SIG-M5 treated with dmso at 0.1 percent for 504 hours (cell line): Measurements from ENCODE around the gene ZNF397.

Source experiments
- DNase-seq: peaks from one replicate; lab custom pipeline; 2025; ENCODE audit not compliant: unreplicated experiment; lab: John Stamatoyannopoulos, UW

Gene ZNF397

GRCh38 chr18:35245719-35246317 is 5.0 kb downstream of the ZNF397 start:
- DNase-seq, result no peak

- no peak for DNase-seq
Observed at GRCh38 chr18:35246831-35247230, 6.0 kb downstream of the ZNF397 start.

DNA sequence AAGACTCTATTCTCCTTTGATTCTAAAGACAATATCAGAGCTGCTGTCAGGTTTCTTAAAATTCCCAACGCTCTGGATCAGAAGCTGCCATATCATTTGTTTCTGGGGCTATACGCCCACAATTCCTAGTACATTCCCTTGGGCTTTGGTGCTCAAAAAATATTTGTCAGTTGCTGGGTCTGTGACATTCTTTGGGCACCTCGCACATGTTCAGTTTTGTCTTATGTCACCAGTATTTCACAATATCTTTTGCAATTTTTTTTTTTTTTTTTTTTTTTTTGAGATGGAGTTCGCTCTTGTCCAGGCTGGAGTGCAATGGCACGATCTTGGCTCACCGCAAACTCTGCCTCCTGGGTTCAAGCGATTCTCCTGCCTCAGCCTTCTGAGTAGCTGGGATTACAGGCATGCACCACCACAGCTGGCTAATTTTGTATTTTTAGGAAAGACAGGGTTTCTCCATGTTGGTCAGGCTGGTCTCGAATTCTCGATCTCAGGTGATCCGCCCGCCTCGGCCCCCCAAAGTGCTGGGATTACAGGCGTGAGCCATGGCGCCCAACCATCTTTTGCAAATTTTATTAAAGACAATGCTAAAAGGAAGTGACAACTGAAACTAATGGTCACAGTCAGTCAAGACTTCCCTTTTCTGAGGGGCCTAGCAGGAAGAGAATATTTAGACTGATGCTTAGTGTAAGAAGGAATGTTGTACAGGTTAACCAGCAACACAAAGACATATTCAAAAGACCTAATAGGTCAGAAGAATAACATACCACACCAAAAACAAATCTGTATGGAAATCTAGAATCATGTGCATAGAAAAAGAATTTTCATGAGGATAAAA is 6.8 kb downstream of the ZNF397 start:
- peak; percentile 26 for DNase-seq

GRCh38 chr18:35248429-35248828 is 7.6 kb downstream of the ZNF397 start:
- DNase-seq, result no peak

GRCh38 chr18:35252466-35252865 is 11.6 kb downstream of the ZNF397 start:
- DNase-seq, result no peak

- DNase-seq, result no peak
Observed at GRCh38 chr18:35253655-35254287, 12.9 kb downstream of the ZNF397 start.

- no peak for DNase-seq
Observed at GRCh38 chr18:35256947-35257346, 16.1 kb downstream of the ZNF397 start.

GRCh38 chr18:35264409-35264808 is 23.6 kb downstream of the ZNF397 start:
- no peak for DNase-seq

DNA sequence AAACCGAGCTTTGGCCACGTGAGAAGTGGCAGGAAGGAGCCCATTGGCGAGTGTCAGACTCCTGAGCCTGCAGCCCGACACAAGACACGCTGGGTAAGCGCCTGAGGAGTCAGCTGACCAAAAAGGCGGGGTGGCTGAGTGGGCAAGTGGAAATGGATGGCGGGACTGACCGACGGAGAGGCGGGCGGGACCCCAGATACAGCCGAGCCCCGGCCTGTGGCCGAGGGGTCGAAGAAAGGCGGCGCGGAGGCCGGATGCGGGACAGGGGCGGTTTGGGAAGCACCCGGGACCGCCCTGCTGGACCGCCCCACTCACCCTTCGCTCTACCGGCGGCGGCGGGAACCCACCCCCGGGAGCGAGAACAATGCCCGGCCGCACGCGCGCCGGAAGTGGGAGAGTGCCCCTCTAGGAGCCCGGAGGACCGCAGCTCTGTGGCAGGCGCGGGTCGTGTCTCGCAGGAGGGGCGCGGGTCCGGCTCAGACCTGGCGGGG is 26.4 kb downstream of the ZNF397 start:
- no peak for DNase-seq

- no peak for DNase-seq
Observed at GRCh38 chr18:35267809-35268208, 27.0 kb downstream of the ZNF397 start.

- peak; percentile 38 for DNase-seq
Observed at GRCh38 chr18:35268821-35269220, 28.0 kb downstream of the ZNF397 start.

GRCh38 chr18:35271656-35272055 is 30.8 kb downstream of the ZNF397 start:
- DNase-seq, result no peak

DNA sequence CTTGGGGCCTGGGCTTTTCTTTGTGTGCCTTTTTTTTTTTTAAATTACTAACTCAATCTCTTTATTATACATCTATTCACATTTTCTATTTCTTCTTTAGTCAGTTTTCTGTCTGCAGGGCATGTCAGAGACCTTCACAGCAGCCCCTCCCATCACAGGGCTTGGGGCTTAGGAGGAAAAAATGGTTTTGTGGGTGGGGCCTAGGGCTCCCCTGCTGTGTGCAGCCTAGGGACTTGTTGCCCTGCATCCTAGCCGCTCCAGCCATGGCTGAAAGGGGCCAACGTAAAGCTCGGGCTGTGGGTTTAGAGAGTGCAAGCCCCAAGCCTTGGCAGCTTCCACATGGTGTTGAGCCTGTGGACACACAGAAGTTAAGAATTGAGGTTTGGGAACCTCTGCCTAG is 35.4 kb downstream of the ZNF397 start:
- no peak for DNase-seq

GRCh38 chr18:35277633-35278032 is 36.8 kb downstream of the ZNF397 start:
- DNase-seq, result no peak

- DNase-seq, result no peak
Observed at GRCh38 chr18:35278085-35278484, 37.3 kb downstream of the ZNF397 start.

- no peak for DNase-seq
Observed at GRCh38 chr18:35278969-35279368, 38.1 kb downstream of the ZNF397 start.

DNA sequence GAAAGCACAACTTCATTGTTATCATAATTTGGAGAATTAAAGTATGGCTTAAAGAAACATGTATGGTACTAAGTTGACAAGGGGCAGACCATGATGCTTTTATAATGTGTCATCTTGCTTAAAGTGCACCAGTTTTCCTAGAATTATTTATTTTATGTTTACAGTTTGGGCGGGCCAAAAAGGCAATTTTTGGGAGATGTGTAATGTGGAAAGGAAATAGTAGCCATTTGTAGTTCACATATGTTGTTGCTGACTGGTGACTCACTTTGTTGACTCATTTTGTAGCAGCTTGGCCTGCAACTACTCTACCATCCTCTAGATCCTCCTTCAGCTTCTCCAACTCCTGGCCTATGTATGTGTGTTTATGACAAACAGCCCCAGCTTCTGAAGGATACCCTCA is 41.5 kb downstream of the ZNF397 start:
- DNase-seq, result no peak

- DNase-seq, result no peak
Observed at GRCh38 chr18:35283923-35284794, 43.3 kb downstream of the ZNF397 start.

DNA sequence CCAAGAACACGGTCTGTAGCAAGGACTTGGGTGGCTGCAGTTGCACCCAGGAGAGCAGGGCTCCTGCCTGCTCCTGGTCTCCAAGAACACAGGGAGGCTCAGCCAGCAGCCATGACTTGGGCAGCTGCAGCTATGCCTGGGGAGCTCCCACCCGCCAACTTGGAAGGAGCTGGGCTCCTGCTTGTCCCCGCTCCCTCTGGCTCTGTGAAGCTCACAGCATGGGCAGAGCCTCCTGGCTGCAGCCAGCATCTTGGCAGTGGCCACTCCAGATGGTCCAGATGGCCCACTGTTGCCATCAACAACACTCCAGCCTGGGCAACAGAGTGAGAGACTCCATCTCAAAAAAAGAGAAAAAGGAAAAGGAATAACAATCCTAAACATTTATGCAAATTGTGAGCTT is 44.0 kb downstream of the ZNF397 start:
- DNase-seq, result no peak

GRCh38 chr18:35289293-35289692 is 48.5 kb downstream of the ZNF397 start:
- DNase-seq, result no peak

GRCh38 chr18:35289727-35290093 is 48.9 kb downstream of the ZNF397 start:
- no peak for DNase-seq
